PC-9 (cell line): ENCODE measurements around the gene CLPSL2. TPM values are rescaled to one million over a fixed set of nuclear protein-coding genes. Genes with fewer than 3 reads are reported as not detected.

Experiments used
- BruUV-seq: library from RNA; stranded (reverse); fragments of 400-500 nt; replicated peaks from 2 replicates; lab custom pipeline; 2021; lab: Mats Ljungman, UMichigan
- CTCF ChIA-PET: fragments of 300-600 bp; sonication (Branson Sonifier 250); formaldehyde crosslinking; loops from one replicate; lab custom pipeline; 2022; ENCODE audit warnings: antibody characterized with exemption; lab: Charles Lee
- POLR2A ChIA-PET: fragments of 300-600 bp; sonication (Branson Sonifier 250); formaldehyde crosslinking; loops from one replicate; lab custom pipeline; 2022; ENCODE audit warnings: antibody characterized with exemption; ENCODE audit not compliant: unreplicated experiment; lab: Charles Lee
- DNase-seq, 2 experiments: peaks; one replicate each; pipeline versions ENCODE4 v3.0.0 to v3.0.0-alpha.2; 2015 to 2022; ENCODE audit warnings: mixed read lengths in 1 of 2
- H2AFZ ChIP-seq: fragments of 200-600 bp; sonication (generic); 2 replicates; pipeline ENCODE4 v1.8.1; 2017; ENCODE audit warnings: antibody characterized with exemption
- H3F3A ChIP-seq: fragments of 200-600 bp; sonication (generic); 2 replicates; pipeline ENCODE4 v1.8.1; 2017; ENCODE audit warnings: antibody characterized with exemption, mild to moderate bottlenecking, low read depth; ENCODE audit not compliant: insufficient read depth
- H3K27ac ChIP-seq: fragments of 200-600 bp; sonication (generic); 2 replicates; pipeline ENCODE4 v1.6.1; 2016; ENCODE audit warnings: mixed run types
- H3K27me3 ChIP-seq: fragments of 200-600 bp; sonication (generic); 2 replicates; pipeline ENCODE4 v1.6.1; 2016; ENCODE audit warnings: low read depth, mixed run types; ENCODE audit not compliant: insufficient read depth
- H3K36me3 ChIP-seq: fragments of 200-600 bp; sonication (generic); 2 replicates; pipeline ENCODE4 v1.6.1; 2016; ENCODE audit warnings: low read depth, mixed run types
- H3K4me1 ChIP-seq: fragments of 200-600 bp; sonication (generic); replicated peaks from 2 replicates; pipeline ENCODE4 v1.6.1; 2016; ENCODE audit warnings: mixed run types; ENCODE audit not compliant: insufficient read depth
- H3K4me2 ChIP-seq: fragments of 200-600 bp; sonication (generic); 2 replicates; pipeline ENCODE4 v1.6.1; 2017; ENCODE audit warnings: mixed run types
- H3K4me3 ChIP-seq: fragments of 200-600 bp; sonication (generic); 2 replicates; pipeline ENCODE4 v1.6.1; 2016; ENCODE audit warnings: mixed run types
- H3K79me2 ChIP-seq: fragments of 200-600 bp; sonication (generic); 2 replicates; pipeline ENCODE4 v1.6.1; 2017; ENCODE audit warnings: low read depth, mixed run types
- H3K9me2 ChIP-seq: fragments of 200-600 bp; sonication (generic); 2 replicates; pipeline ENCODE4 v1.8.1; 2017; ENCODE audit warnings: mild to moderate bottlenecking; ENCODE audit not compliant: insufficient read depth
- H3K9me3 ChIP-seq: fragments of 200-600 bp; sonication (generic); 2 replicates; pipeline ENCODE4 v1.8.1; 2016; ENCODE audit warnings: low read depth; ENCODE audit not compliant: insufficient read depth
- H4K20me1 ChIP-seq: fragments of 200-600 bp; sonication (generic); 2 replicates; pipeline ENCODE4 v1.8.1; 2017; ENCODE audit not compliant: insufficient read depth
- EZH2 ChIP-seq: fragments of 200-600 bp; sonication (generic); IDR thresholded peaks from 2 replicates; pipeline ENCODE4 v1.8.0; 2017; ENCODE audit warnings: antibody characterized with exemption, low read depth
- intact Hi-C: fragments of 100-400 bp; cut with micrococcal nuclease; formaldehyde crosslinking; loops from one replicate; pipeline ENCODE4 v1.10.0; 2022; ENCODE audit not compliant: unreplicated experiment
- total RNA-seq: library from RNA; stranded (reverse); gene quantifications from 2 replicates; pipeline ENCODE4 v1.2.3, GENCODE V29; 2021
- TF ChIP-seq, protein P1 (sequence below): fragments of 200-600 bp; sonication (generic); conservative IDR thresholded peaks from 2 replicates; pipeline ENCODE4 v1.6.1; 2017; ENCODE audit warnings: mixed run types, antibody characterized with exemption, mild to moderate bottlenecking, moderate library complexity

CLPSL2 gene
- total RNA-seq, 1 experiment from 2014 or later: 0.76 TPM

DNA sequence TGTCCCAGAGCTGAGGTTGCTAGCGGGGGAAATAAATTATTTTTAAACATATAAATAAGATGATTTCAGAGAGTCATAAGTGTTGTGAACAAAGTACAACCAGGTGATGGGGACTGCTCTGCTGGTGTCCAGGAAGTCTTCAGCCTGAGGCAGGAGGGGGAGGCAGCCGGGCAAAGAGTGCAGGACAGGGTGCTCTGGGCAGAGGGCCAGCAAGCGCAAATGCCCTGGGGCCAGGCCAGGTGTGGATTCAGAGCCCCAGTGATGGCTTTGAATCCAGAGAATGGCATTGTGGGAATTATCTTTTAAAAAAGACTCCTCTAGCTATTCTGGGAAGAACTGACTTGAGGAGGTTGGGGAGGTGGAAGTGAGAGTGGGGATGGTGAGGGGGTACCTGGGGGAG lies 6.0 kb downstream of the CLPSL2 start:
- peak overlapping the region; percentile 30 for H3K4me2 ChIP-seq
- POLR2A ChIA-PET: no interaction called here
- BruUV-seq: no TSS peak

DNA sequence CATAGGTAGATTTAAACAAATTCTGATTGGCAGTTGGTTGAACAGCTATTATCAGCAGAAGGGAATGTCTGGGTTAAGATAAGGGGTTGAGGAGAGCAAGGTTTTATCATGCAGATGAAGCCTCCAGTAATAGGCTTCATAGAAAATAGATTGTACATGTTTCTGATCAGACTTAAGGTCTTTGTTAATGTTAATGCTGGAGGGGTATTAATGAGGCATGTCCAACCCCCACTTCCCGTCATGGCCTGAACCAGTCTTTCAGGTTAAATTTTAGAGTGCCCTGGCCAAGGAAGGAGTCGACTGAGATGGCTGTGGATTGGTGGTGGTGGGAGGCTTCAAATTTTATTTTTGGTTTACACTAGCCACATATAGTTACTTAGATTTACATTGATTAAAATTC lies 7.8 kb downstream of the CLPSL2 start:
- no peak for DNase-seq
- Histone ChIP-seq H3K4me3 (no peak overlapping the region), H4K20me1 (no peaks in the 10 kb centered on the region), H3K9me2 (no peaks in the 10 kb centered on the region), H3K4me1 (peaks cover 27% of the 10 kb centered on the region), H3K27ac (no peak overlapping the region), H3K4me2 (no peak overlapping the region), H2AFZ (no peak overlapping the region), H3K79me2 (no peaks in the 10 kb centered on the region), H3K27me3 (peaks cover 4% of the 10 kb centered on the region; the same call in 1 of the 2 replicates), H3K9me3 (no peaks in the 10 kb centered on the region), H3K36me3 (no peaks in the 10 kb centered on the region), H3F3A (peaks cover 11% of the 10 kb centered on the region; the same call in 1 of the 2 replicates)
- CTCF ChIA-PET: no interaction called here
- POLR2A ChIA-PET: no interaction called here
- BruUV-seq: no TSS peak
- TF ChIP-seq EZH2: no peak
- TF ChIP-seq, protein P1, sequence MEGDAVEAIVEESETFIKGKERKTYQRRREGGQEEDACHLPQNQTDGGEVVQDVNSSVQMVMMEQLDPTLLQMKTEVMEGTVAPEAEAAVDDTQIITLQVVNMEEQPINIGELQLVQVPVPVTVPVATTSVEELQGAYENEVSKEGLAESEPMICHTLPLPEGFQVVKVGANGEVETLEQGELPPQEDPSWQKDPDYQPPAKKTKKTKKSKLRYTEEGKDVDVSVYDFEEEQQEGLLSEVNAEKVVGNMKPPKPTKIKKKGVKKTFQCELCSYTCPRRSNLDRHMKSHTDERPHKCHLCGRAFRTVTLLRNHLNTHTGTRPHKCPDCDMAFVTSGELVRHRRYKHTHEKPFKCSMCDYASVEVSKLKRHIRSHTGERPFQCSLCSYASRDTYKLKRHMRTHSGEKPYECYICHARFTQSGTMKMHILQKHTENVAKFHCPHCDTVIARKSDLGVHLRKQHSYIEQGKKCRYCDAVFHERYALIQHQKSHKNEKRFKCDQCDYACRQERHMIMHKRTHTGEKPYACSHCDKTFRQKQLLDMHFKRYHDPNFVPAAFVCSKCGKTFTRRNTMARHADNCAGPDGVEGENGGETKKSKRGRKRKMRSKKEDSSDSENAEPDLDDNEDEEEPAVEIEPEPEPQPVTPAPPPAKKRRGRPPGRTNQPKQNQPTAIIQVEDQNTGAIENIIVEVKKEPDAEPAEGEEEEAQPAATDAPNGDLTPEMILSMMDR: no peak
- intact Hi-C loops: no loop called here

More for the DNA sequence above, 6.0 kb downstream of the CLPSL2 start:
- H3K27me3 ChIP-seq: no peaks in the 10 kb centered on the region
- no peaks in the 10 kb centered on the region for H3K9me2 ChIP-seq
- no peak overlapping the region for H2AFZ ChIP-seq
- peaks cover 11% of the 10 kb centered on the region; the same call in 1 of the 2 replicates for H3F3A ChIP-seq
- no peaks in the 10 kb centered on the region for H3K9me3 ChIP-seq
- H3K4me3 ChIP-seq: no peak overlapping the region
- peaks cover 38% of the 10 kb centered on the region for H3K4me1 ChIP-seq
- H3K79me2 ChIP-seq: no peaks in the 10 kb centered on the region
- H3K36me3 ChIP-seq: no peaks in the 10 kb centered on the region
- intact Hi-C loops: no loop called here
- CTCF ChIA-PET: no interaction called here
- peak; percentile 80 to 84 for DNase-seq
- no peak for TF ChIP-seq EZH2
- TF ChIP-seq, protein P1: no peak
- no peak overlapping the region for H3K27ac ChIP-seq
- no peaks in the 10 kb centered on the region for H4K20me1 ChIP-seq

DNA sequence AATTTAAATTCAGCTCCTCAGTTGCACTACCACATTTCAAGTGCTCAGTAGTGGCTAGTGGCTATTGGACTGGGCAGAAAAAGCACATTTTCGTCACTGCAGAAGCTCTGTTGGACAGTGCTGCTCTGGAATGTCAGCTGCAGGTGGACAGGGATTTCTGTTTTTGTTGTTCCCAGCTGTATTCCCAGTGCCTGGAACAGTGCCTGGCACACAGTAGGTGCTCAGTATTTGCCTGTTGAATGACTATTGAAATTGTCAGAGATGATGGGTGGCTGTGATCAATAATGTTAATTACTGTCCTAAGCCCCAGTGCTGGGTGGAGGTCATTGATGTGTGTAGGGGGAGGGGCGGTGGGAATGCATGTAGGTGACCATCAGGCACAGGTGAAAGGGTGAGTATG lies 9.9 kb downstream of the CLPSL2 start:
- TF ChIP-seq, protein P1: no peak
- TF ChIP-seq EZH2: no peak
- H3K79me2 ChIP-seq: no peaks in the 10 kb centered on the region
- ChIA-PET CTCF (no interaction called here), POLR2A (no interaction called here)
- H3K27me3 ChIP-seq: peaks cover 4% of the 10 kb centered on the region; the same call in 1 of the 2 replicates
- H2AFZ ChIP-seq: no peak overlapping the region
- no peaks in the 10 kb centered on the region for H3K36me3 ChIP-seq
- H3K4me3 ChIP-seq: no peak overlapping the region
- intact Hi-C loops: no loop called here
- peaks cover 11% of the 10 kb centered on the region; the same call in 1 of the 2 replicates for H3F3A ChIP-seq
- no peak for DNase-seq
- H3K4me2 ChIP-seq: no peak overlapping the region
- H3K9me2 ChIP-seq: no peaks in the 10 kb centered on the region
- no TSS peak for BruUV-seq
- no peak overlapping the region for H3K27ac ChIP-seq
- H4K20me1 ChIP-seq: no peaks in the 10 kb centered on the region
- H3K9me3 ChIP-seq: no peaks in the 10 kb centered on the region
- H3K4me1 ChIP-seq: peaks cover 27% of the 10 kb centered on the region
